Loucy (cell line): ENCODE measurements around the gene WDR93.

Experiments used
- EZH2phosphoT487 ChIP-seq: fragments of 200-600 bp; IDR thresholded peaks from 2 replicates; pipeline ENCODE4 v1.6.1; 2018; ENCODE audit warnings: antibody characterized with exemption, mild to moderate bottlenecking, moderate library complexity, borderline replicate concordance
- TF ChIP-seq, protein P1 (sequence below): fragments of 200-600 bp; sonication (generic); conservative IDR thresholded peaks from 2 replicates; pipeline ENCODE4 v1.5.1; 2014; ENCODE audit warnings: mild to moderate bottlenecking, antibody characterized with exemption, low read length

DNA sequence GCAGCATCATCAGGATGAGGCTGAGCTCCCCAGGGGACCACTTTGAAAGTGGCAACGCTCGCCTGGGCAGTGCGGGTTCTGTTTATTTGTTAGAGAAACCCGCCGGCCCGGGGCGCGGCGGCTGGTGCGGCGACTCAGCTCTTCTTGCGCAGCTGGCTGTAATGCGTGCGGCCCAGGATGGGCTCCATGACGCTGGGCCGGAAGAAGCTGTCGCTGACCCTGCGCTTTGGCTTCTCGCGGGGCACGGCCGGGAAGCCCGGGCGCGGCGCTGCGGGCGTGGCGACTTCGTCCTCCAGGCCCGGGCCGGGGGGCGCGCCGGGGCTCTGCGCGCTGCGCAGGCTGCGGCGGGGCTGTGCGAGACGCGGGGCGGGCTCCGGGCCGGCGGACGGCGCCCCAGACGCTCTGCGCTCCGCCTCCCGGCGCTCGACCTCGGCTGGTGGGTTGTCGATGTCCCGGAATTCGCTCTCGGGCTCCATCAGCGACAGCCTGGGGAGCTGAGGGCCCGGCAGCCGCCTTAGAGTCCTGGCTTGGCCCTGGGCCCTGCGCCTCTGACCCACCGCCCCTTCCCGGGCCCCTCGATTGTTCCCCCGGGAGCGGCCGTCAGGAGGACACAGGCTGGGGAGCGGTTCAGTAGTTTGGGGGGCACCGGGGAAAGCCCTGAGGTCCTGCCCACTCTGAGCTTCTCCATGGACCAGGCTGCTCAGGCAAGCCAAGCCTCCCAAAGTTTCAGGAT lies 25.0 kb upstream of the WDR93 start:
- TF ChIP-seq, protein P1, sequence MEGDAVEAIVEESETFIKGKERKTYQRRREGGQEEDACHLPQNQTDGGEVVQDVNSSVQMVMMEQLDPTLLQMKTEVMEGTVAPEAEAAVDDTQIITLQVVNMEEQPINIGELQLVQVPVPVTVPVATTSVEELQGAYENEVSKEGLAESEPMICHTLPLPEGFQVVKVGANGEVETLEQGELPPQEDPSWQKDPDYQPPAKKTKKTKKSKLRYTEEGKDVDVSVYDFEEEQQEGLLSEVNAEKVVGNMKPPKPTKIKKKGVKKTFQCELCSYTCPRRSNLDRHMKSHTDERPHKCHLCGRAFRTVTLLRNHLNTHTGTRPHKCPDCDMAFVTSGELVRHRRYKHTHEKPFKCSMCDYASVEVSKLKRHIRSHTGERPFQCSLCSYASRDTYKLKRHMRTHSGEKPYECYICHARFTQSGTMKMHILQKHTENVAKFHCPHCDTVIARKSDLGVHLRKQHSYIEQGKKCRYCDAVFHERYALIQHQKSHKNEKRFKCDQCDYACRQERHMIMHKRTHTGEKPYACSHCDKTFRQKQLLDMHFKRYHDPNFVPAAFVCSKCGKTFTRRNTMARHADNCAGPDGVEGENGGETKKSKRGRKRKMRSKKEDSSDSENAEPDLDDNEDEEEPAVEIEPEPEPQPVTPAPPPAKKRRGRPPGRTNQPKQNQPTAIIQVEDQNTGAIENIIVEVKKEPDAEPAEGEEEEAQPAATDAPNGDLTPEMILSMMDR: no peak
- TF ChIP-seq EZH2phosphoT487: no peak
